A549 (cell line): ENCODE measurements around the gene ENPP1. TPM values are rescaled to one million over a fixed set of nuclear protein-coding genes. Genes with fewer than 3 reads are reported as not detected.

Experiments used
- ATAC-seq, 2 experiments: fragments of 200-7000 bp in 1 of 2; fragments of >200 bp in 1 of 2; cut with Nextera tagmentation in 1 of 2; cut with Tn5 transposase in 1 of 2; 3 replicates each; pipeline versions ENCODE4 v1.8.0 to v1.9.1; 2018 to 2020; ENCODE audit warnings: mild to moderate bottlenecking in 1 of 2, moderate library complexity in 1 of 2
- CTCF ChIA-PET: fragments of 300-600 bp; sonication (Branson Sonifier 250); formaldehyde crosslinking; extraction: SDS; loops from one replicate; lab custom pipeline; 2021; ENCODE audit warnings: antibody characterized with exemption, inconsistent platforms; lab: Yijun Ruan, JAX
- POLR2A ChIA-PET: fragments of 350-600 bp; formaldehyde crosslinking; extraction: SDS; loops from one replicate; lab custom pipeline; 2021; ENCODE audit warnings: antibody characterized with exemption, inconsistent platforms; lab: Yijun Ruan, JAX
- DNase-seq, 2 experiments: peaks; one replicate each; pipeline versions ENCODE4 v3.0.0 to v3.0.0-alpha.2; 2011 to 2016; ENCODE audit warnings: low read depth in 1 of 2, low spot score in 1 of 2
- FAIRE-seq: peaks from 2 replicates; lab custom pipeline; 2011; peaks lifted over from hg19 to GRCh38; lab: Jason Lieb, UNC
- H3K27ac ChIP-seq, 2 experiments: fragments of >200 bp; sonication (Bioruptor Twin); formaldehyde crosslinking; 3 replicates each; pipeline ENCODE4 v1.5.1; 2016 to 2017
- H3K4me1 ChIP-seq: fragments of >200 bp; sonication (Bioruptor Twin); formaldehyde crosslinking; 3 replicates; pipeline ENCODE4 v1.6.1; 2016
- H3K4me2 ChIP-seq: fragments of >200 bp; sonication (Bioruptor Twin); formaldehyde crosslinking; 3 replicates; pipeline ENCODE4 v1.6.1; 2016
- H3K4me3 ChIP-seq: fragments of >200 bp; sonication (Bioruptor Twin); formaldehyde crosslinking; 3 replicates; pipeline ENCODE4 v1.5.1; 2016
- H3K9me3 ChIP-seq: fragments of >200 bp; sonication (Bioruptor Twin); formaldehyde crosslinking; 3 replicates; pipeline ENCODE4 v1.6.1; 2016
- CBX2 ChIP-seq: fragments of 200-600 bp; sonication (generic); IDR thresholded peaks from 2 replicates; pipeline ENCODE4 v1.6.1; 2016; ENCODE audit warnings: low read depth, mild to moderate bottlenecking, borderline replicate concordance
- CEBPB ChIP-seq, 2 experiments: fragments of >200 bp in 1 of 2; sonication (Bioruptor Twin) in 1 of 2; formaldehyde crosslinking in 1 of 2; IDR thresholded peaks; 2 replicates each; pipeline ENCODE4 v1.6.1; 2012 to 2016
- CHD2 ChIP-seq: fragments of 150-350 bp; IDR thresholded peaks from 2 replicates; pipeline ENCODE4 v1.6.1; 2014; ENCODE audit warnings: low read length; ENCODE audit not compliant: partially characterized antibody
- EHF ChIP-seq: fragments of 250-450 bp; sonication (Bioruptor Pico); IDR thresholded peaks from 2 replicates; pipeline ENCODE4 v1.5.0; 2020; ENCODE audit warnings: mild to moderate bottlenecking
- ESRRA ChIP-seq: fragments of 150-350 bp; IDR thresholded peaks from 2 replicates; pipeline ENCODE4 v1.6.1; 2014; ENCODE audit warnings: mild to moderate bottlenecking, low read length, borderline replicate concordance
- FOSL2 ChIP-seq, 2 experiments: fragments of 450-650 bp in 1 of 2; fragments of >200 bp in 1 of 2; sonication (Bioruptor Twin) in 1 of 2; formaldehyde crosslinking; IDR thresholded peaks; 2 replicates each; pipeline versions ENCODE4 v1.5.0 to v1.6.1; 2016 to 2020; ENCODE audit warnings: mild to moderate bottlenecking in 1 of 2, moderate library complexity in 1 of 2
- GATA3 ChIP-seq: IDR thresholded peaks from 2 replicates; pipeline ENCODE4 v1.6.1; 2012; ENCODE audit warnings: borderline replicate concordance
- HDAC2 ChIP-seq: fragments of 200-600 bp; sonication (generic); IDR thresholded peaks from 2 replicates; pipeline ENCODE4 v1.6.1; 2016
- HOXA7 ChIP-seq: fragments of 250-450 bp; sonication (Bioruptor Pico); IDR thresholded peaks from 2 replicates; pipeline ENCODE4 v1.5.0; 2020; ENCODE audit warnings: mild to moderate bottlenecking, moderate library complexity
- JUN ChIP-seq, 2 experiments: fragments of >200 bp; sonication (Bioruptor Twin); formaldehyde crosslinking; IDR thresholded peaks; 2 replicates in 1 of 2; 3 replicates in 1 of 2; pipeline ENCODE4 v1.6.1; 2016 to 2017
- JUNB ChIP-seq: fragments of >200 bp; sonication (Bioruptor Twin); formaldehyde crosslinking; IDR thresholded peaks from 2 replicates; pipeline ENCODE4 v1.6.1; 2016
- KDM1A ChIP-seq: fragments of 200-600 bp; sonication (generic); IDR thresholded peaks from 2 replicates; pipeline ENCODE4 v1.6.1; 2016; ENCODE audit warnings: low read depth, mild to moderate bottlenecking
- MAZ ChIP-seq: fragments of 150-350 bp; IDR thresholded peaks from 2 replicates; pipeline ENCODE4 v1.6.1; 2014; ENCODE audit warnings: antibody characterized with exemption, low read depth, low read length, borderline replicate concordance
- MYC ChIP-seq: IDR thresholded peaks from 2 replicates; pipeline ENCODE4 v1.6.1; 2012; ENCODE audit warnings: mild to moderate bottlenecking, inconsistent platforms, low read length, improper control_type of control experiment, borderline replicate concordance
- NPAS2 ChIP-seq: fragments of 250-450 bp; sonication (Bioruptor Pico); IDR thresholded peaks from 2 replicates; pipeline ENCODE4 v1.8.0; 2022; ENCODE audit warnings: mild to moderate bottlenecking, moderate library complexity, borderline replicate concordance
- PBX3 ChIP-seq: IDR thresholded peaks from 2 replicates; pipeline ENCODE4 v1.6.1; 2012
- RARB ChIP-seq: fragments of 250-450 bp; sonication (Bioruptor Pico); IDR thresholded peaks from 2 replicates; pipeline ENCODE4 v1.8.0; 2021; ENCODE audit warnings: mild to moderate bottlenecking, moderate library complexity
- RFX5 ChIP-seq: fragments of 450-650 bp; IDR thresholded peaks from 2 replicates; pipeline ENCODE4 v1.7.1; 2014; ENCODE audit warnings: antibody characterized with exemption, mild to moderate bottlenecking, moderate library complexity
- RNF2 ChIP-seq: fragments of 200-600 bp; sonication (generic); IDR thresholded peaks from 2 replicates; pipeline ENCODE4 v1.6.1; 2016; ENCODE audit warnings: low read depth, mild to moderate bottlenecking, antibody characterized with exemption, moderate library complexity, borderline replicate concordance
- SMC3 ChIP-seq: fragments of >200 bp; sonication (Bioruptor Twin); formaldehyde crosslinking; IDR thresholded peaks from 3 replicates; pipeline ENCODE4 v1.6.1; 2018; ENCODE audit warnings: inconsistent platforms
- SREBF2 ChIP-seq: fragments of 450-650 bp; IDR thresholded peaks from 2 replicates; pipeline ENCODE4 v1.6.1; 2014; ENCODE audit warnings: mild to moderate bottlenecking, moderate library complexity
- TP53 ChIP-seq: fragments of 250-450 bp; sonication (Bioruptor Pico); IDR thresholded peaks from 2 replicates; pipeline ENCODE4 v1.5.0; 2021; ENCODE audit warnings: mild to moderate bottlenecking, moderate library complexity
- USF2 ChIP-seq: fragments of 450-650 bp; IDR thresholded peaks from 2 replicates; pipeline ENCODE4 v1.6.1; 2014; ENCODE audit warnings: antibody characterized with exemption
- ZNF302 ChIP-seq: fragments of 250-450 bp; sonication (Bioruptor Pico); IDR thresholded peaks from 2 replicates; pipeline ENCODE4 v1.9.0; 2021; ENCODE audit warnings: inconsistent platforms, mild to moderate bottlenecking, moderate library complexity
- ZSCAN20 ChIP-seq: fragments of 250-450 bp; sonication (Bioruptor Pico); IDR thresholded peaks from 2 replicates; pipeline ENCODE4 v1.8.0; 2022; ENCODE audit warnings: mild to moderate bottlenecking, moderate library complexity
- WGBS: methylation state at CpG from one replicate; pipeline ENCODE4 v1.1.6; 2017; ENCODE audit errors: missing lambda C conversion rate; 5-methylcytosine and 5-hydroxymethylcytosine counted together
- polyA plus RNA-seq, 4 experiments: library from polyadenylated mRNA; depleted of rRNA in 3 of 4; stranded (reverse); fragments of >200 nt; fragmentation: RNase III in 1 of 4; extraction: RNeasy Plus Mini Kit Qiagen cat#74134 plus additional on column Dnase treatment in 1 of 4; gene quantifications; 2 replicates in 3 of 4; 3 replicates in 1 of 4; pipeline ENCODE4 v1.2.3, GENCODE V29; 2011 to 2017
- TF ChIP-seq, protein P1 (sequence below): IDR thresholded peaks from 2 replicates; pipeline ENCODE4 v1.6.1; 2012; ENCODE audit warnings: low read depth, borderline replicate concordance
- TF ChIP-seq, protein P2 (sequence below): fragments of 250-450 bp; sonication (Bioruptor Pico); IDR thresholded peaks from 2 replicates; pipeline ENCODE4 v1.5.0; 2020; ENCODE audit warnings: low read depth, mild to moderate bottlenecking, moderate library complexity
- TF ChIP-seq, protein P3 (sequence below): fragments of >200 bp; sonication (Bioruptor Twin); formaldehyde crosslinking; IDR thresholded peaks from 3 replicates; pipeline ENCODE4 v1.5.1; 2016
- TF ChIP-seq, protein P4 (sequence below): fragments of >200 bp; sonication (Bioruptor Twin); formaldehyde crosslinking; IDR thresholded peaks from 3 replicates; pipeline ENCODE4 v1.6.1; 2016

The ENPP1 gene
- polyA plus RNA-seq, 2 of the 4 experiments (the other 2 are of a cell fraction) = 0.97 to 5.3 TPM

DNA sequence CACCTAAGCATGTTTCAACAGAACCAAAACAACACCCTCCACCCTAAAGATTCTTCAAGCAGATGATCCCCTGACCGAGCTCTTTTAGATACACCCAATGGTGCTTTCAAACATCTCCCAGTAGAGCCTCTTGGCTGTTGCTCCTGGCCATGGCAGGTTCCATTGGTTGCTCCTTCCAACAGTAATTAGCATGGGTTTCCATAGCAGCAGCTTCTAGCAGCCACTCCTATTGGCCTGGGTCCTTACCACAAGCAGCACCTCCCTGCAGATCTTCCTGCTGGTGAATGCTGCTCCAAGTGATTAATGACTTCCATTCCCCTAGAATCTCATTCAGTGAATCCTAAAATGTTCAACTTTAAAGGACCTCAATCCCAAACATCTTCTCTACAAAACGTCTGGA lies 129.4 kb downstream of the ENPP1 start:
- H3K4me2 ChIP-seq = peak overlapping the region; percentile 58
- TF ChIP-seq JUN (IDR thresholded peaks at IDR 0.05) = no peak
- no peak for TF ChIP-seq ZNF302
- no peak for TF ChIP-seq ZSCAN20 (CRISPR knock-in tag)
- no peak for DNase-seq
- no peak for ATAC-seq
- CTCF ChIA-PET = interaction anchor here (3.1 to 4.1 kb wide), 2 partner anchors 12 to 13 kb away, joined by 16 to 17 read pairs; partner anchors contain the start of gene CCN2
- no peak for FAIRE-seq
- 65% methylated on average over 2 of the region's 2 CpGs for WGBS
- no peak overlapping the region for H3K4me3 ChIP-seq
- no peaks in the 10 kb centered on the region for H3K9me3 ChIP-seq
- POLR2A ChIA-PET = interaction anchor here (2.2 kb wide), 1 partner anchor 14 kb away, joined by 13 read pairs; the partner anchor contains the start of gene CCN2
- H3K27ac ChIP-seq = peak overlapping the region; percentile 27 to 52; a peak in 5 of 6 replicates
- peaks cover 25% of the 10 kb centered on the region for H3K4me1 ChIP-seq

DNA sequence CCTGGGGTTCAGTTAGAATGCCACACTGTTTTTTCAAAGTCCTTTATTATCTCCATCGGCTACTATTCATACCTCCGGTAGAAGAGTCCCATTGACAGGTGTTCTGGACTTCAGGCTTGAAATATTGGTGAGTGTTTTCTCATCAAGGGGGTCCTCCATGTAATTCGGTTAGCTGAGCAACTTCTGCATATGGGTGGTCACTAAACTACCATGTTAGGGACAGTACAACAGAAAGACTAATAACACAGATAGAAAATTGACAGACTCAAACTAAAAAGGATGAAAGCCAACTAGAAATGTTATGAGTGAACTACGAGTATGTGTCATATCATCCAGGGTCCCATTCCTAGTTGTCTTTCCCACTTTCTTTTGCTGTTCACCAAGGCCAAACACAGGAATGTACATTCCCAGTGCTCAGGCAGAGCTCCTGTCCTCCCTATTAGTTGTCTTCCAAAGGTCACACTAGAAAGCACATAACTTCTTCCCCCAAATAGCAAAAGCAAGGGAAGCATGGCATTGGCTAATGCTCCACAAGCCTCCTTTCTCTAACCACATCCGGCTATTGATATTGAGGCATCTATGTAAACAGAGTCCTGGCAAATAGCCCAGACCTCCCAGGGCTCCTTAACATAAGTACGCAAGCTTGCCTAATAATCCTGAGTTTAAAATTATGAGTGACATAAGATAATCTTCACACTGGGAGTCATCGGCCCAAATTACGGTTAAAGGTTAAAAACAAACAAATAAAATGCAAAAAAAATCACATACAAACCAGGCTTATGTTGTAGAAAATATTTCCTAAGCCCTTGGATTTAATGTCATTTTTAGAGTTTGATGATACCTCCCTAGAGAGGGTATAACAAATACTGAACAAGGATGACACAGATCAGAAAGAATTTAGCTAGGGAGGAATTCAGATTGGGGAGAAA lies 130.1 kb downstream of the ENPP1 start:
- H3K4me1 ChIP-seq = peaks cover 25% of the 10 kb centered on the region
- FAIRE-seq (no peak), ATAC-seq (peak; percentile 81 to 94), DNase-seq (peak in 1 of 2 experiments; percentile 86)
- 38% methylated on average over 8 of the region's 8 CpGs for WGBS
- no peak overlapping the region for H3K4me3 ChIP-seq
- no peaks in the 10 kb centered on the region for H3K9me3 ChIP-seq
- POLR2A ChIA-PET = interaction anchor here (2.2 kb wide), 1 partner anchor 13 kb away, joined by 13 read pairs; the partner anchor contains the start of gene CCN2
- peak overlapping the region; percentile 58 for H3K4me2 ChIP-seq
- H3K27ac ChIP-seq = peak overlapping the region; percentile 27 to 52; a peak in 5 of 6 replicates
- CTCF ChIA-PET = interaction anchor here (3.1 to 4.1 kb wide), 2 partner anchors 12 to 13 kb away, joined by 16 to 17 read pairs; partner anchors contain the start of gene CCN2
- TF ChIP-seq CEBPB (IDR thresholded peaks at IDR 0.05) (peak; percentile 63 to 75; a peak in 3 of 4 replicates), SREBF2 (no peak), RFX5 (no peak), SMC3 (no peak), HDAC2 (no peak), RNF2 (no peak), HOXA7 (CRISPR knock-in tag) (no peak), JUN (IDR thresholded peaks at IDR 0.05) (peak in 1 of 2 experiments; percentile 59; a peak in 3 of 5 replicates), ESRRA (no peak), MYC (no peak), EHF (CRISPR knock-in tag) (no peak), CHD2 (peak; percentile 22), GATA3 (peak; percentile 72; the same call in 1 of the 2 replicates), ZNF302 (no peak), NPAS2 (no peak), USF2 (no peak), PBX3 (no peak), JUNB (peak; percentile 57; the same call in 1 of the 2 replicates), MAZ (no peak), CBX2 (no peak), RARB (CRISPR knock-in tag) (no peak), FOSL2 (IDR thresholded peaks at IDR 0.05) (no peak), FOSL2 (CRISPR knock-in tag; IDR thresholded peaks at IDR 0.05) (peak; percentile 62), KDM1A (no peak), TP53 (CRISPR knock-in tag) (no peak)
- TF ChIP-seq, protein P1, sequence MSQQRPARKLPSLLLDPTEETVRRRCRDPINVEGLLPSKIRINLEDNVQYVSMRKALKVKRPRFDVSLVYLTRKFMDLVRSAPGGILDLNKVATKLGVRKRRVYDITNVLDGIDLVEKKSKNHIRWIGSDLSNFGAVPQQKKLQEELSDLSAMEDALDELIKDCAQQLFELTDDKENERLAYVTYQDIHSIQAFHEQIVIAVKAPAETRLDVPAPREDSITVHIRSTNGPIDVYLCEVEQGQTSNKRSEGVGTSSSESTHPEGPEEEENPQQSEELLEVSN = no peak
- TF ChIP-seq, protein P2, sequence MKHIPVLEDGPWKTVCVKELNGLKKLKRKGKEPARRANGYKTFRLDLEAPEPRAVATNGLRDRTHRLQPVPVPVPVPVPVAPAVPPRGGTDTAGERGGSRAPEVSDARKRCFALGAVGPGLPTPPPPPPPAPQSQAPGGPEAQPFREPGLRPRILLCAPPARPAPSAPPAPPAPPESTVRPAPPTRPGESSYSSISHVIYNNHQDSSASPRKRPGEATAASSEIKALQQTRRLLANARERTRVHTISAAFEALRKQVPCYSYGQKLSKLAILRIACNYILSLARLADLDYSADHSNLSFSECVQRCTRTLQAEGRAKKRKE (CRISPR knock-in tag) = no peak
- TF ChIP-seq, protein P3, sequence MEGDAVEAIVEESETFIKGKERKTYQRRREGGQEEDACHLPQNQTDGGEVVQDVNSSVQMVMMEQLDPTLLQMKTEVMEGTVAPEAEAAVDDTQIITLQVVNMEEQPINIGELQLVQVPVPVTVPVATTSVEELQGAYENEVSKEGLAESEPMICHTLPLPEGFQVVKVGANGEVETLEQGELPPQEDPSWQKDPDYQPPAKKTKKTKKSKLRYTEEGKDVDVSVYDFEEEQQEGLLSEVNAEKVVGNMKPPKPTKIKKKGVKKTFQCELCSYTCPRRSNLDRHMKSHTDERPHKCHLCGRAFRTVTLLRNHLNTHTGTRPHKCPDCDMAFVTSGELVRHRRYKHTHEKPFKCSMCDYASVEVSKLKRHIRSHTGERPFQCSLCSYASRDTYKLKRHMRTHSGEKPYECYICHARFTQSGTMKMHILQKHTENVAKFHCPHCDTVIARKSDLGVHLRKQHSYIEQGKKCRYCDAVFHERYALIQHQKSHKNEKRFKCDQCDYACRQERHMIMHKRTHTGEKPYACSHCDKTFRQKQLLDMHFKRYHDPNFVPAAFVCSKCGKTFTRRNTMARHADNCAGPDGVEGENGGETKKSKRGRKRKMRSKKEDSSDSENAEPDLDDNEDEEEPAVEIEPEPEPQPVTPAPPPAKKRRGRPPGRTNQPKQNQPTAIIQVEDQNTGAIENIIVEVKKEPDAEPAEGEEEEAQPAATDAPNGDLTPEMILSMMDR = no peak
- TF ChIP-seq, protein P4, sequence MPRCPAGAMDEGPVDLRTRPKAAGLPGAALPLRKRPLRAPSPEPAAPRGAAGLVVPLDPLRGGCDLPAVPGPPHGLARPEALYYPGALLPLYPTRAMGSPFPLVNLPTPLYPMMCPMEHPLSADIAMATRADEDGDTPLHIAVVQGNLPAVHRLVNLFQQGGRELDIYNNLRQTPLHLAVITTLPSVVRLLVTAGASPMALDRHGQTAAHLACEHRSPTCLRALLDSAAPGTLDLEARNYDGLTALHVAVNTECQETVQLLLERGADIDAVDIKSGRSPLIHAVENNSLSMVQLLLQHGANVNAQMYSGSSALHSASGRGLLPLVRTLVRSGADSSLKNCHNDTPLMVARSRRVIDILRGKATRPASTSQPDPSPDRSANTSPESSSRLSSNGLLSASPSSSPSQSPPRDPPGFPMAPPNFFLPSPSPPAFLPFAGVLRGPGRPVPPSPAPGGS = no peak
